HG03571 (cell line): ENCODE results near the gene SLC25A24.

ENCODE experiments used
- ATAC-seq: cut with Tn5 transposase; IDR thresholded peaks from one replicate; pipeline ENCODE4 v1.9.1; 2021; ENCODE audit not compliant: unreplicated experiment

The SLC25A24 gene

DNA sequence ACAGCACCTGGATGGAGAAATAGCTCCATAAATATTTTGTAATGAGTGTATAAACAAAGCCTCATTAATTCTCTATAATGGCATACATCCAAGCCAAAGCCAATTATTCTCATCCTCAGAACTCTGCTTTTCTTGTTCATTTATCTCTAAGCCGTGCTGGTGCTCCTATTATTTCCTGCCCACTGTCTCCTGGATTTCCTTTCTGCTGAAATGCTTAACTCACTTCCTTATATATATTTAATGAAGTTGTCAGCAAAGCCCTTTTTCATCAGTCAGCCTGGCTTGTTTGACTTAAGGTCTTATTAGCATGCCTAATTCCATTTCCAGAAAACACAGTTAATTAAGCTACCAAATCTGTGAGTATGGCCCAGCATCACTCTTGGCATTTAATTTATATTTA lies 93.4 kb downstream of the SLC25A24 start:
- no peak for ATAC-seq

- ATAC-seq, result no peak
These were observed 100.0 kb downstream of the SLC25A24 start for GRCh38 chr1:108100148-108100547.

GRCh38 chr1:108097018-108097417 lies 103.1 kb downstream of the SLC25A24 start:
- ATAC-seq, result no peak

DNA sequence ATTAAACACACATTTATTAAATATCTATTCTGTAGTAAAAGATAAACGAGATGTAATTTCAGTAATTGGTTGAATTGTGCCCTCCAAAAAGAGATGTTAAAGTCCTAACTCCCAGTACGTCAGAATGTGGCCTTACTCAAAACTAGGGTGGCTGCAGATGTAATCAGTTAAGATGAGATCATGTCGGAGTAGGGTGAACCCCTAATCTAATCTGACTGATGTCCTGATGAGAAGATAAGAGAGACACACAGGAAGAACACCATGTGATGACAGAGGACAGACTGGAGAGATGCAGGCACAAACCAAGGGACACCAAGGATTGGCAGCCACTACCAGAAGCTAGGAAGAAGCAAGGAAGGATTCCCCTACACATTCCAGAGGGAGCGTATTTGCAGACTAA lies 104.1 kb downstream of the SLC25A24 start:
- no peak for ATAC-seq

DNA sequence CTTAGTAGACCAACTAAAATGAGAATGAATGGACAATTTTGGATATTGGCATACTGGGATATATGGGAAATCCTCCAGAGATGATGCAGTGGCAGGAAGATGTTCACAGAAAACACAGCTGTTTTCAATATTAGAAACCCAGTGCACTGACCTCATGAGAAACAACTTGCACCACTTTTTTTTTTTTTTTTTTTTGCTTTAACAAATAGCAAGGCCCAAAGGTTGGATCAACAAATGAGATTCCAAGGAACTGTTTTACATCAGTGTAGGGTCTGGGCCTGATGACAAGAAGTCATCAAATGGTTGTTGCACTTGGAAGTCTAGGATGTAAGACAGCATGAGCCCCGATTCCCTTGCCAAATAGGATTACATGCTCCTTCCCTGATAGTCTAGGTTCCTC lies 110.7 kb downstream of the SLC25A24 start:
- ATAC-seq, result no peak

GRCh38 chr1:108085628-108086027 lies 114.5 kb downstream of the SLC25A24 start:
- ATAC-seq, result no peak

- ATAC-seq, result no peak
These were observed 115.2 kb downstream of the SLC25A24 start for GRCh38 chr1:108084866-108085477.
